ENCODE measurements around the gene VN1R4. TPM values are rescaled to one million over a fixed set of nuclear protein-coding genes. Genes with fewer than 3 reads are reported as not detected.
"Not testable (repeated sequence)": the region's sequence is repeated elsewhere in the genome, so short reads cannot be mapped to it uniquely, and the experiment has no call there.

Gene VN1R4
- not detected for total RNA-seq
- long read RNA-seq, result 0 reads

GRCh38 chr19:53267623-53268022 lies at the start of gene VN1R4:
TSS of gene VN1R4 (minus strand) at chr19:53267723. CDS start at chr19:53267665, 58 bp downstream.
- intact Hi-C loops (cut with micrococcal nuclease); H3K36me3 ChIP-seq; H3K27ac ChIP-seq (replicated peaks); H3K4me3 ChIP-seq; H3K9me3 ChIP-seq (replicated peaks); H3K4me1 ChIP-seq; DNase-seq: not testable (repeated sequence)
- H3K27me3 ChIP-seq (ENCODE audit: low read depth), result peaks cover 51% of the 10 kb centered on the region

GRCh38 chr19:53311897-53312296 lies 44.4 kb upstream of the VN1R4 start:
- intact Hi-C loops (cut with micrococcal nuclease), result no loop called here
- peaks cover 10% of the 10 kb centered on the region for H3K9me3 ChIP-seq (replicated peaks)
- H3K4me3 ChIP-seq, result no peak overlapping the region
- no peak for DNase-seq
- H3K4me1 ChIP-seq, result no peaks in the 10 kb centered on the region
- peaks cover 86% of the 10 kb centered on the region for H3K27me3 ChIP-seq (ENCODE audit: low read depth)
- TF ChIP-seq CTCF (IDR thresholded peaks at IDR 0.05; ENCODE audit: borderline replicate concordance), result no peak
- H3K36me3 ChIP-seq, result no peaks in the 10 kb centered on the region
- no peak overlapping the region for H3K27ac ChIP-seq (replicated peaks)

- Histone ChIP-seq H3K36me3 (no peaks in the 10 kb centered on the region), H3K9me3 (replicated peaks) (peaks cover 10% of the 10 kb centered on the region), H3K4me1 (no peaks in the 10 kb centered on the region), H3K27me3 (ENCODE audit: low read depth) (peaks cover 86% of the 10 kb centered on the region), H3K27ac (replicated peaks) (no peak overlapping the region), H3K4me3 (no peak overlapping the region)
- DNase-seq, result no peak
- intact Hi-C loops (cut with micrococcal nuclease), result no loop called here
- no peak for TF ChIP-seq CTCF (IDR thresholded peaks at IDR 0.05; ENCODE audit: borderline replicate concordance)
These were observed 43.5 kb upstream of the VN1R4 start for GRCh38 chr19:53311044-53311443.

GRCh38 chr19:53308339-53308811 lies 40.9 kb upstream of the VN1R4 start:
- TF ChIP-seq CTCF (IDR thresholded peaks at IDR 0.05; ENCODE audit: borderline replicate concordance), result peak; percentile 62
- no peaks in the 10 kb centered on the region for H3K4me1 ChIP-seq
- H3K36me3 ChIP-seq, result no peaks in the 10 kb centered on the region
- intact Hi-C loops (cut with micrococcal nuclease), result no loop called here
- H3K4me3 ChIP-seq, result peak overlapping the region; percentile 10
- H3K9me3 ChIP-seq (replicated peaks), result peaks cover 10% of the 10 kb centered on the region
- peak; percentile 16 for DNase-seq
- no peak overlapping the region for H3K27ac ChIP-seq (replicated peaks)
- H3K27me3 ChIP-seq (ENCODE audit: low read depth), result peaks cover 93% of the 10 kb centered on the region

GRCh38 chr19:53301341-53301740 lies 33.8 kb upstream of the VN1R4 start:
- peaks cover 51% of the 10 kb centered on the region for H3K27me3 ChIP-seq (ENCODE audit: low read depth)
- H3K9me3 ChIP-seq (replicated peaks); H3K27ac ChIP-seq (replicated peaks); H3K4me1 ChIP-seq; H3K36me3 ChIP-seq; H3K4me3 ChIP-seq; DNase-seq; intact Hi-C loops (cut with micrococcal nuclease): not testable (repeated sequence)

GRCh38 chr19:53294786-53295441 lies 27.4 kb upstream of the VN1R4 start:
- Histone ChIP-seq H3K36me3 (no peaks in the 10 kb centered on the region), H3K9me3 (replicated peaks) (peaks cover 55% of the 10 kb centered on the region), H3K27me3 (ENCODE audit: low read depth) (peaks cover 7% of the 10 kb centered on the region), H3K4me1 (no peaks in the 10 kb centered on the region), H3K4me3 (no peak overlapping the region), H3K27ac (replicated peaks) (no peak overlapping the region)
- no peak for TF ChIP-seq CTCF (IDR thresholded peaks at IDR 0.05; ENCODE audit: borderline replicate concordance)
- no peak for DNase-seq
- intact Hi-C loops (cut with micrococcal nuclease), result no loop called here
